Brain microvascular endothelial cell (primary cell): ENCODE data around the gene OGDH.

ENCODE experiments used
- DNase-seq: peaks from one replicate; pipeline ENCODE4 v3.0.0-alpha.2; 2020
- H3K27ac ChIP-seq: fragments of 250-450 bp; sonication (Bioruptor Pico); 2 replicates; pipeline ENCODE4 v1.5.1; 2020; ENCODE audit warnings: mild to moderate bottlenecking, moderate library complexity
- H3K27me3 ChIP-seq: fragments of 250-450 bp; sonication (Bioruptor Pico); replicated peaks from 2 replicates; pipeline ENCODE4 v1.5.1; 2020; ENCODE audit warnings: mild to moderate bottlenecking
- H3K36me3 ChIP-seq: fragments of 250-450 bp; sonication (Bioruptor Pico); replicated peaks from 2 replicates; pipeline ENCODE4 v1.5.1; 2020; ENCODE audit warnings: mild to moderate bottlenecking
- H3K4me3 ChIP-seq: 2 replicates; pipeline ENCODE4 v1.5.1; 2011; ENCODE audit warnings: low read depth, mild to moderate bottlenecking, control low read depth, low read length, moderate library complexity
- in situ Hi-C: cut with HindIII; loops from 2 replicates; pipeline ENCODE4 v1.10.0; 2017; ENCODE audit warnings: low sequenced_read_pairs, low pct_ligation_motif_present
- TF ChIP-seq, protein P1 (sequence below): IDR thresholded peaks from 2 replicates; pipeline ENCODE4 v1.5.1; 2011; ENCODE audit warnings: low read depth, mild to moderate bottlenecking, moderate library complexity, low read length, control low read depth, inconsistent platforms; ENCODE audit errors: missing control alignments

Gene OGDH

DNA sequence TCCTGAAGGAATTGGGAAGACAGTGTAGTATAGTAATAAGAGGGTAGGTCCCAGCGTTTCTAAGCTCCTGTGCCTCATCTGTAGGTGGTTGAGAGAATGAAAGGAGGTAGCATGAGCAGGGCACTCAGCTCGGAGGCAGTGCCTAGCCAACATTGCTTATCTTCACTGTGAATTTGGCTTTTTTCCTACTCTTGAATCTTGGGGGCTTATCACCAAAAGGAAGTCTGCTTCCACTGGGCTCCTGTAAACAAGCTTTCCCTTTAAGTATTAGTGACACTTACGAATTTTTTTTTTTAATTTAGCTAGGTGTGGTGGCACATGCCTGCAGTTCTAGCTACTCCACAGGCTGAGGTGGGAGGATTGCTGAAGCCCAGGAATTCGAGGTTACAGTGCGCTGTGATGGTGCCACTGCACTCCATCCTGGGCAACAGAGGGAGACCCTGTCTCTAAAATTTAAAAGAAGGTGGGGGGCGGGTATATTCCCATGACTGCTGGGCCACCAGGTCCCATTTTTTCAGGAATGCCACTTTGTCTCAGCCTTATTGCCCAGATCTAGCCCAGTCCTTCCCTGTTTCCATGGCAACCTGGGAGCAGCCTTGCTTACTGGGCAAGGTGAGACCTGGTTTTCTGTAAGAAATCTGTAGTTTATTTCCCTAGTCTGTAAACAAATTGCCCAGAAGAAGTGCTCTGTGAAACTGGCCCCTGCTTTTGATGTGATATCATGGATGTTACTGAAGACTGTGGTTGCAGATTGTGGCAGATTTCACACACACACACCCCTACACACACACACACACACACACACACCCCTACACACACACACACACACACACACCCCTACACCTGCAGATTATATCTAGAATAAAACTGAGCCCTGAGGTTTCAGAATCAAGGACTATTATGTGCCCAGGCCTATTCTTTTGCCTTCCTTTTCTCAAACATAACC is 19.4 kb downstream of the OGDH start:
- Histone ChIP-seq H3K36me3 (peaks cover 11% of the 10 kb centered on the region), H3K4me3 (no peak overlapping the region), H3K27ac (no peak overlapping the region), H3K27me3 (no peaks in the 10 kb centered on the region)
- DNase-seq, result no peak
- TF ChIP-seq, protein P1, sequence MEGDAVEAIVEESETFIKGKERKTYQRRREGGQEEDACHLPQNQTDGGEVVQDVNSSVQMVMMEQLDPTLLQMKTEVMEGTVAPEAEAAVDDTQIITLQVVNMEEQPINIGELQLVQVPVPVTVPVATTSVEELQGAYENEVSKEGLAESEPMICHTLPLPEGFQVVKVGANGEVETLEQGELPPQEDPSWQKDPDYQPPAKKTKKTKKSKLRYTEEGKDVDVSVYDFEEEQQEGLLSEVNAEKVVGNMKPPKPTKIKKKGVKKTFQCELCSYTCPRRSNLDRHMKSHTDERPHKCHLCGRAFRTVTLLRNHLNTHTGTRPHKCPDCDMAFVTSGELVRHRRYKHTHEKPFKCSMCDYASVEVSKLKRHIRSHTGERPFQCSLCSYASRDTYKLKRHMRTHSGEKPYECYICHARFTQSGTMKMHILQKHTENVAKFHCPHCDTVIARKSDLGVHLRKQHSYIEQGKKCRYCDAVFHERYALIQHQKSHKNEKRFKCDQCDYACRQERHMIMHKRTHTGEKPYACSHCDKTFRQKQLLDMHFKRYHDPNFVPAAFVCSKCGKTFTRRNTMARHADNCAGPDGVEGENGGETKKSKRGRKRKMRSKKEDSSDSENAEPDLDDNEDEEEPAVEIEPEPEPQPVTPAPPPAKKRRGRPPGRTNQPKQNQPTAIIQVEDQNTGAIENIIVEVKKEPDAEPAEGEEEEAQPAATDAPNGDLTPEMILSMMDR, result no peak
- in situ Hi-C loops, result no loop called here

DNA sequence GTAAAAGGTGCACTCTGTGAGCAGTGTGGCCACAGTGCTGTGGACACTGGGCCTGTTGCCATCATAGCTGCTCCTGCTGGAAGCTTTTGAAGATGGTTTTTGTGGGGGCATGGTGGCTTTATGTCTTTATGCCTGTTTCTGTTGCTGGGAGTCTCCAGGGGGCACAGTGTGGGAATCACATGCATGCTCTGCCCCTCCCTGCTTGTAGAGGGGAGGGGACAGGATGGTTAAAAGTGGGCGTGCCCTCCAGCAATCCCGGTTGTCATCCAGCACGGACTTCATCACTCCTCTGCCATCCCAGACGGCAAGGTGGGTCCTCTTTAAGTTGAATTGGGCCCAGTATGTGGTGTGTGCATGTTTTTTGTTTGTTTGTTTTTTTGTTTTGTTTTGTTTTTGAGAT is 20.2 kb downstream of the OGDH start:
- H3K27ac ChIP-seq, result no peak overlapping the region
- in situ Hi-C loops, result no loop called here
- DNase-seq, result no peak
- H3K27me3 ChIP-seq, result no peaks in the 10 kb centered on the region
- no peak overlapping the region for H3K4me3 ChIP-seq
- peaks cover 11% of the 10 kb centered on the region for H3K36me3 ChIP-seq
- TF ChIP-seq, protein P1, result no peak

DNA sequence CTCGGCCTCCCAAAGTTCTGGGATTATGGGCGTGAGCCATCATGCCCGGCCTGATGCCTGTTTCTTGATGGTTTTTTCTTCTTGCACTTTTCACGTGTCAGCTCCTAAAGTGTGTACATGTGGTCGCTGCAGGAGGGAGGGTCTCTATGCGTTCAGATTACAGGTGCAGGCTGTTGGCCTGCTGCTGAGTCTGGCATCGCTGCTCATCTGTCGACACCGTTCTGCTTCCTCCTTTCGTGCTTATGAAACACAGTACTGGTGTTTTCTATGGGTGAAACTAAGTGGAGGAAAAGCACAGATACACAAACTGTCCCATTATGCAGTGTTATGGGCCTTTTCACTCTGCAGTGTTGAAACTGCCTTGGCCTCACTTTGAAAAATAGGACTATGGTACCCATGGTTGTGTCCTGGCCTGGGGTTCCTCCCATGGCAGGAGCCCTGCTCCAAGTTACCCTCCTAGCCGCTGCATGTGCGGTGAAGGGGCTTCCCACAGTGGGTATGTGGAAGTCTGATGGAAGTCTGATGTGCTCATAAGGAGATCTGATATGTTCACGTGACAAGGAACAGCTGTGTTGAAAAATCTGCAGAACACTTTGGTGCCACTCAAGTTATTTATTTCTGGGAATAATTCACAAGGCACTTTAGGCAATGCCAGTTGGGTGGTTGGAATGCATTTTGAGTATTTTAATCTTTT is 23.5 kb downstream of the OGDH start:
- Histone ChIP-seq H3K36me3 (peaks cover 5% of the 10 kb centered on the region), H3K27ac (no peak overlapping the region), H3K4me3 (no peak overlapping the region), H3K27me3 (no peaks in the 10 kb centered on the region)
- DNase-seq, result no peak
- TF ChIP-seq, protein P1, result no peak
- in situ Hi-C loops, result no loop called here

DNA sequence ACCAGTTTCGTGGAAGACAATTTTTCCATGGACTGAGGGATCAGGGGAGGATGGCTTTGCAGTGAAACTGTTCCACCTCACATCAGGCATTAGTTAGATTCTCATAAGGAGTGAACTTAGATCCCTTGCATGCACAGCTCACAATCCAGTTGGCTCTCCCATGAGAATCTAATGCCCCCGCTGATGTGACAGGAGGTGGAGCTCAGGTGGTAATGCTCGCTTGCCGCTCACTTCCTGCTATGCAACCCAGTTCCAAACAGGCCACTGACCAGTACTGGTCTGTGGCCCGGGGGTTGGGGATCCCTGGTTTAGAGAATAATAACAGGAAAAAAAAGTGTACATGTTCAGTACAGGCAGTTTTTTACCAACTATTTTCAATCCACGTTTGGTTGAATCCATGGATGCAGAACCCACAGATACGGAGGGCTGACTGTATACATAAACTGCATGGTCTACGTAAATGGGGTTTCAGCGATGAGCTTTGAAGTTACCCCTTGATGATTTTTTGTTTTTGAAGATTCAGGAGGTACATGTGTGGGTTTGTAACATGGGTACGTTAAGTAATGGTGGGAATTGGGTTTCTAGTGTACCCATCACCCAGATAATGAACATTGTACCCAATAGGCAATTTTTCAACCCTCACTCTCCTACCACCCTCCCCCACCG is 24.5 kb downstream of the OGDH start:
- H3K27me3 ChIP-seq, result no peaks in the 10 kb centered on the region
- TF ChIP-seq, protein P1, result no peak
- H3K36me3 ChIP-seq, result no peaks in the 10 kb centered on the region
- no peak overlapping the region for H3K27ac ChIP-seq
- no peak overlapping the region for H3K4me3 ChIP-seq
- no peak for DNase-seq
- in situ Hi-C loops, result no loop called here

DNA sequence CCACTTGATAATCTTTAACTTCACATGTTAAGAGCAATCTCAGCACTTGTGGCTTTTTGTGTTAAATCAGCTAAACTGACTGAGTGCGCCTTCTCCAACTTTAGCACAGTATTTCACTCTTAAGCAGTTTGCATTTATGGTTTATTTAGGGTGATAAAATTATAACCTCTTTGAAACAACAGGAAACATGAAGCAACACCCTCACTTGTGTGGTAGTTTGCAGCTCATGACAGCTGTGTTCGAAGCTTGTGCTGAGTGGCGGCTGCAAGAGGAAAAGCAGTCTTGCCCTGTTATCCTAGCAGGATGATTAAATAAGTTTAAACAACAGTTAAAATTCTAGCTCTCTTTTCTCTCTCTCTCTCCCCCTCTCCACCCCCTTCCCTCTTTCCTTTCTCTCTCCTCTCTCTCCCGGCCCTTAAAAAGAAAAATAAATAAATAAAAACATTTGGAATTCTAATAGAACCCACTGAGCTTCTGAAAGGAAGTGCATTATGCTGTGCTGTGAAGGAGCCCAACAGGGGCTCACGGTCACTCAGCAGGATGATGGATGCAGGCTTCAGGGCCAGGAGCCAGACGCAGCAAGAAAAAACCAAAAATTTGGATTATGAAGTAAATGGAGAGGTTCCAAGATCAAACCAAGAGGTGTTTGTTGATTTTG is 25.2 kb downstream of the OGDH start:
- Histone ChIP-seq H3K36me3 (no peaks in the 10 kb centered on the region), H3K4me3 (no peak overlapping the region), H3K27ac (no peak overlapping the region), H3K27me3 (no peaks in the 10 kb centered on the region)
- in situ Hi-C loops, result no loop called here
- TF ChIP-seq, protein P1, result no peak
- DNase-seq, result no peak
